ENCODE results near the gene NTN1. TPM values are rescaled to one million over a fixed set of nuclear protein-coding genes. Genes with fewer than 3 reads are reported as not detected.
"Not testable (repeated sequence)": the region's sequence is repeated elsewhere in the genome, so short reads cannot be mapped to it uniquely, and the experiment has no call there.

Gene NTN1
- total RNA-seq, 1 donor from 2014 or later = 22.8 TPM

- ATAC-seq = peak; percentile 18
- no peak for DNase-seq (ENCODE audit: low spot score)
- intact Hi-C loops (cut with DNase I) = no loop called here
Observed at GRCh38 chr17:9071811-9072498, 50.6 kb downstream of the NTN1 start.

- peak; percentile 40 for ATAC-seq
- peak; percentile 82 for DNase-seq (ENCODE audit: low spot score)
- intact Hi-C loops (cut with DNase I) = no loop called here
Observed at GRCh38 chr17:9072696-9073339, 51.5 kb downstream of the NTN1 start.

- intact Hi-C loops (cut with DNase I) = no loop called here
- peak; percentile 76 for DNase-seq (ENCODE audit: low spot score)
- ATAC-seq = peak; percentile 88
Observed at GRCh38 chr17:9074131-9074530, 52.8 kb downstream of the NTN1 start.

GRCh38 chr17:9079461-9080103 is 58.3 kb downstream of the NTN1 start:
- ATAC-seq = no peak
- no peak for DNase-seq (ENCODE audit: low spot score)
- intact Hi-C loops (cut with DNase I) = no loop called here

GRCh38 chr17:9080296-9080914 is 59.1 kb downstream of the NTN1 start:
- no peak for DNase-seq (ENCODE audit: low spot score)
- intact Hi-C loops (cut with DNase I) = no loop called here

GRCh38 chr17:9080983-9081382 is 59.7 kb downstream of the NTN1 start:
- intact Hi-C loops (cut with DNase I) = no loop called here
- ATAC-seq = no peak
- DNase-seq (ENCODE audit: low spot score) = no peak

More at GRCh38 chr17:9080296-9080914, 59.1 kb downstream of the NTN1 start:
- no peak for ATAC-seq

GRCh38 chr17:9086577-9086976 is 65.3 kb downstream of the NTN1 start:
- DNase-seq (ENCODE audit: low spot score) = no peak
- intact Hi-C loops (cut with DNase I) = no loop called here
- ATAC-seq = no peak

- DNase-seq (ENCODE audit: low spot score) (no peak), ATAC-seq (no peak)
- intact Hi-C loops (cut with DNase I) = no loop called here
Observed at GRCh38 chr17:9087921-9088320, 66.6 kb downstream of the NTN1 start.

- DNase-seq (ENCODE audit: low spot score) = no peak
Observed at GRCh38 chr17:9090641-9091096, 69.4 kb downstream of the NTN1 start.

GRCh38 chr17:9094193-9094592 is 72.9 kb downstream of the NTN1 start:
- no peak for ATAC-seq
- intact Hi-C loops (cut with DNase I) = no loop called here
- no peak for DNase-seq (ENCODE audit: low spot score)

More at GRCh38 chr17:9090641-9091096, 69.4 kb downstream of the NTN1 start:
- intact Hi-C loops (cut with DNase I) = no loop called here
- ATAC-seq = peak; percentile 46

- DNase-seq (ENCODE audit: low spot score) (no peak), ATAC-seq (peak; percentile 28)
- intact Hi-C loops (cut with DNase I) = no loop called here
Observed at GRCh38 chr17:9095390-9095789, 74.1 kb downstream of the NTN1 start.

- ATAC-seq (no peak), DNase-seq (ENCODE audit: low spot score) (no peak)
- intact Hi-C loops (cut with DNase I) = no loop called here
Observed at GRCh38 chr17:9098242-9098825, 77.0 kb downstream of the NTN1 start.

GRCh38 chr17:9101356-9101755 is 80.0 kb downstream of the NTN1 start:
- no peak for ATAC-seq
- intact Hi-C loops (cut with DNase I) = no loop called here

GRCh38 chr17:9103193-9103592 is 81.9 kb downstream of the NTN1 start:
- intact Hi-C loops (cut with DNase I); DNase-seq (ENCODE audit: low spot score); ATAC-seq: not testable (repeated sequence)

More at GRCh38 chr17:9101356-9101755, 80.0 kb downstream of the NTN1 start:
- DNase-seq (ENCODE audit: low spot score) = no peak

GRCh38 chr17:9104370-9105041 is 83.2 kb downstream of the NTN1 start:
- no peak for DNase-seq (ENCODE audit: low spot score)
- intact Hi-C loops (cut with DNase I) = no loop called here
- peak; percentile 54 for ATAC-seq

- ATAC-seq (peak; percentile 9), DNase-seq (ENCODE audit: low spot score) (no peak)
- intact Hi-C loops (cut with DNase I) = no loop called here
Observed at GRCh38 chr17:9105068-9105868, 84.0 kb downstream of the NTN1 start.

GRCh38 chr17:9106278-9106677 is 85.0 kb downstream of the NTN1 start:
- DNase-seq (ENCODE audit: low spot score); ATAC-seq; intact Hi-C loops (cut with DNase I): not testable (repeated sequence)

- ATAC-seq = no peak
- no peak for DNase-seq (ENCODE audit: low spot score)
- intact Hi-C loops (cut with DNase I) = no loop called here
Observed at GRCh38 chr17:9107527-9107926, 86.2 kb downstream of the NTN1 start.
